H1 (cell line): Measurements from ENCODE around the gene VENTX. TPM values are rescaled to one million over a fixed set of nuclear protein-coding genes. Genes with fewer than 3 reads are reported as not detected.

Experiments used
- BACH1 ChIP-seq: IDR thresholded peaks from 2 replicates; pipeline ENCODE4 v1.6.1; 2012; ENCODE audit warnings: low read length, improper control_type of control experiment
- BRCA1 ChIP-seq: IDR thresholded peaks from 2 replicates; pipeline ENCODE4 v1.6.1; 2012; ENCODE audit warnings: low read depth, low read length, improper control_type of control experiment
- CBX5 ChIP-seq: fragments of 300-800, 300-1000 bp; sonication (generic); IDR thresholded peaks from 2 replicates; pipeline ENCODE4 v1.7.1; 2016; ENCODE audit warnings: antibody characterized with exemption, low read length, low read depth
- CBX8 ChIP-seq: fragments of 300-800, 300-1000 bp; sonication (generic); IDR thresholded peaks from 2 replicates; pipeline ENCODE4 v1.7.1; 2016; ENCODE audit warnings: low read depth, low read length, borderline replicate concordance
- CHD7 ChIP-seq: fragments of 300-600 bp; sonication (generic); IDR thresholded peaks from 2 replicates; pipeline ENCODE4 v1.7.1; 2012; ENCODE audit warnings: low read length, moderate library complexity, mild to moderate bottlenecking, inconsistent platforms; ENCODE audit not compliant: insufficient replicate concordance
- EZH2 ChIP-seq: fragments of 200-600 bp; sonication (generic); IDR thresholded peaks from 2 replicates; pipeline ENCODE4 v1.7.1; 2012; ENCODE audit warnings: low read depth, mild to moderate bottlenecking, moderate library complexity, low read length, inconsistent platforms; ENCODE audit not compliant: severe bottlenecking
- GABPA ChIP-seq: IDR thresholded peaks from 2 replicates; pipeline ENCODE4 v1.6.1; 2011; ENCODE audit warnings: mild to moderate bottlenecking, low read length, moderate library complexity, borderline replicate concordance; ENCODE audit not compliant: insufficient read depth
- KDM1A ChIP-seq: fragments of 200-600, 300-600 bp; sonication (generic); IDR thresholded peaks from 2 replicates; pipeline ENCODE4 v1.7.1; 2016; ENCODE audit warnings: mild to moderate bottlenecking, low read length, borderline replicate concordance
- NANOG ChIP-seq: IDR thresholded peaks from 2 replicates; pipeline ENCODE4 v1.6.1; 2011; ENCODE audit warnings: low read length, low read depth, mild to moderate bottlenecking, inconsistent platforms; ENCODE audit not compliant: insufficient read depth, poor library complexity, severe bottlenecking
- RBBP5 ChIP-seq: IDR thresholded peaks from 2 replicates; pipeline ENCODE4 v1.7.1; 2012; ENCODE audit warnings: low read depth, mild to moderate bottlenecking, inconsistent platforms, low read length, moderate library complexity, borderline replicate concordance
- RFX5 ChIP-seq: IDR thresholded peaks from 2 replicates; pipeline ENCODE4 v1.6.1; 2011; ENCODE audit warnings: low read depth, low read length, improper control_type of control experiment, borderline replicate concordance
- SP1 ChIP-seq: IDR thresholded peaks from 2 replicates; pipeline ENCODE4 v1.6.1; 2011; ENCODE audit warnings: low read depth, low read length
- polyA plus RNA-seq, 7 experiments: library from polyadenylated mRNA; depleted of rRNA in 3 of 7; stranded (reverse) in 5 of 7; unstranded in 2 of 7; fragments of >200 nt in 5 of 7; fragments of 200-250 nt in 2 of 7; gene quantifications; 1 replicate in 5 of 7; 2 replicates in 1 of 7; 4 replicates in 1 of 7; pipeline versions ENCODE4 v1.2.1 to v1.2.3, GENCODE V29; 2011 to 2013; ENCODE audit warnings: missing spikeins in 2 of 7, mixed read lengths in 2 of 7
- total RNA-seq: library from RNA; stranded (reverse); fragmentation: NEBNext Ultra II Directional; extraction: Animal tissue kit (Norgen Biotek cat#: 25700); gene quantifications from 2 replicates; pipeline ENCODE4 v1.2.1, GENCODE V29; 2021

Gene VENTX
- total and polyA plus RNA-seq, 2 of the 8 experiments (the other 6 are each of a cell fraction or from before 2014, with no cell fraction given), result 5.6 TPM

GRCh38 chr10:133230044-133230361, 7.7 kb upstream of the VENTX start, which contains the start of gene UTF1 (continued):
- TF ChIP-seq CHD7, result no peak
- TF ChIP-seq SP1, result no peak
- no peak for TF ChIP-seq EZH2
- no peak for TF ChIP-seq KDM1A
- TF ChIP-seq NANOG, result no peak
- no peak for TF ChIP-seq RFX5
- no peak for TF ChIP-seq CBX5
- TF ChIP-seq GABPA, result no peak
- TF ChIP-seq CBX8, result no peak
- no peak for TF ChIP-seq RBBP5
- no peak for TF ChIP-seq BACH1
- no peak for TF ChIP-seq BRCA1
